ENCODE measurements around the gene ABLIM3. TPM values are rescaled to one million over a fixed set of nuclear protein-coding genes. Genes with fewer than 3 reads are reported as not detected.

ABLIM3 gene
- total RNA-seq, 1 donor from 2014 or later, result 3.9 TPM

- Mint-ChIP-seq H3K9me3 (ENCODE audit: unreplicated experiment) (peaks cover 6% of the 10 kb centered on the region), H3K27me3 (ENCODE audit: low read depth, unreplicated experiment) (peaks cover 72% of the 10 kb centered on the region), H3K4me3 (ENCODE audit: unreplicated experiment) (no peak overlapping the region), H3K36me3 (ENCODE audit: low read depth, unreplicated experiment) (peaks cover 14% of the 10 kb centered on the region), H3K27ac (ENCODE audit: unreplicated experiment) (no peak overlapping the region), H3K4me1 (ENCODE audit: low read depth, unreplicated experiment) (no peaks in the 10 kb centered on the region)
- Histone ChIP-seq H3K4me3 (ENCODE audit: insufficient read depth, low read depth, low read length) (no peak overlapping the region), H3K36me3 (ENCODE audit: insufficient read depth, low read length) (peaks cover 11% of the 10 kb centered on the region), H3K9me3 (ENCODE audit: insufficient read depth, low read depth, low read length) (no peaks in the 10 kb centered on the region), H3K4me2 (ENCODE audit: low read length) (no peak overlapping the region), H3K27ac (ENCODE audit: low read depth, low read length) (no peak overlapping the region), H3K9ac (ENCODE audit: low read length) (no peak overlapping the region), H2AFZ (ENCODE audit: low read depth, low read length) (no peak overlapping the region), H3K4me1 (ENCODE audit: insufficient read depth, low read length) (no peaks in the 10 kb centered on the region), H3K27me3 (ENCODE audit: insufficient read depth, low read length) (no peaks in the 10 kb centered on the region), H4K20me1 (ENCODE audit: insufficient read depth, low read length) (no peaks in the 10 kb centered on the region), H3K79me2 (ENCODE audit: insufficient read depth, low read length) (no peaks in the 10 kb centered on the region)
- DNase-seq (ENCODE audit: low read depth), result no peak
- no peak for FAIRE-seq
- TF ChIP-seq, protein P1, sequence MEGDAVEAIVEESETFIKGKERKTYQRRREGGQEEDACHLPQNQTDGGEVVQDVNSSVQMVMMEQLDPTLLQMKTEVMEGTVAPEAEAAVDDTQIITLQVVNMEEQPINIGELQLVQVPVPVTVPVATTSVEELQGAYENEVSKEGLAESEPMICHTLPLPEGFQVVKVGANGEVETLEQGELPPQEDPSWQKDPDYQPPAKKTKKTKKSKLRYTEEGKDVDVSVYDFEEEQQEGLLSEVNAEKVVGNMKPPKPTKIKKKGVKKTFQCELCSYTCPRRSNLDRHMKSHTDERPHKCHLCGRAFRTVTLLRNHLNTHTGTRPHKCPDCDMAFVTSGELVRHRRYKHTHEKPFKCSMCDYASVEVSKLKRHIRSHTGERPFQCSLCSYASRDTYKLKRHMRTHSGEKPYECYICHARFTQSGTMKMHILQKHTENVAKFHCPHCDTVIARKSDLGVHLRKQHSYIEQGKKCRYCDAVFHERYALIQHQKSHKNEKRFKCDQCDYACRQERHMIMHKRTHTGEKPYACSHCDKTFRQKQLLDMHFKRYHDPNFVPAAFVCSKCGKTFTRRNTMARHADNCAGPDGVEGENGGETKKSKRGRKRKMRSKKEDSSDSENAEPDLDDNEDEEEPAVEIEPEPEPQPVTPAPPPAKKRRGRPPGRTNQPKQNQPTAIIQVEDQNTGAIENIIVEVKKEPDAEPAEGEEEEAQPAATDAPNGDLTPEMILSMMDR (IDR thresholded peaks at IDR 0.05; ENCODE audit: insufficient read depth, low read depth, low read length), result no peak
- TF ChIP-seq EZH2 (IDR thresholded peaks at IDR 0.05; ENCODE audit: insufficient read depth, low read length), result no peak
These were observed 106.4 kb downstream of the ABLIM3 start for GRCh38 chr5:149247726-149248125.

DNA sequence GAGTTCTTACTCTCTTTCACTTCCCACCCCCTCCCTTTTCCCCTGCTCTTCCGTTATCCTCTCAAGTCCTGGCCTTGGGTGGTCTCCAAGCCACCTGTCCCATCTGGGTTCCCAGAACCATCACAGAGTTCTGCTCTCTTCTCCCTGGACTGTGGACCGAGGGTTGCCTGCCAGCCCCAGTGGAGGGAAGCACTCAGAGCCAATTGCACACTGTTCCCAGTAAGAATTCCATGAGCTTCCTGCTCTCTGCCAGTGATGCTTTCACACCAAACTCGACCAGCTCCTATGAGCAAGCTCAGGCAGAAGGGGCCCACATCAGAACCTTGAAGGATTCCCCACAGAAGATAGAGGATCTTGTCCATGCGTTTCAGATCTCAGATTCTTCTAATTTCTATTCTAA lies 110.3 kb downstream of the ABLIM3 start:
- Mint-ChIP-seq H3K36me3 (ENCODE audit: low read depth, unreplicated experiment) (peaks cover 14% of the 10 kb centered on the region), H3K4me3 (ENCODE audit: unreplicated experiment) (no peak overlapping the region), H3K27ac (ENCODE audit: unreplicated experiment) (no peak overlapping the region), H3K9me3 (ENCODE audit: unreplicated experiment) (peaks cover 9% of the 10 kb centered on the region), H3K4me1 (ENCODE audit: low read depth, unreplicated experiment) (peaks cover 6% of the 10 kb centered on the region), H3K27me3 (ENCODE audit: low read depth, unreplicated experiment) (peaks cover 51% of the 10 kb centered on the region)
- TF ChIP-seq EZH2 (IDR thresholded peaks at IDR 0.05; ENCODE audit: insufficient read depth, low read length), result no peak
- TF ChIP-seq, protein P1 (IDR thresholded peaks at IDR 0.05; ENCODE audit: insufficient read depth, low read depth, low read length), result no peak
- no peak overlapping the region for H3K4me2 ChIP-seq (ENCODE audit: low read length)
- DNase-seq (ENCODE audit: low read depth) (no peak), FAIRE-seq (no peak)
- peaks cover 4% of the 10 kb centered on the region for H3K4me1 ChIP-seq (ENCODE audit: insufficient read depth, low read length)
- H4K20me1 ChIP-seq (ENCODE audit: insufficient read depth, low read length), result peaks cover 3% of the 10 kb centered on the region
- H2AFZ ChIP-seq (ENCODE audit: low read depth, low read length), result no peak overlapping the region
- no peak overlapping the region for H3K9ac ChIP-seq (ENCODE audit: low read length)
- no peak overlapping the region for H3K27ac ChIP-seq (ENCODE audit: low read depth, low read length)
- no peaks in the 10 kb centered on the region for H3K9me3 ChIP-seq (ENCODE audit: insufficient read depth, low read depth, low read length)
- no peak overlapping the region for H3K4me3 ChIP-seq (ENCODE audit: insufficient read depth, low read depth, low read length)
- peaks cover 11% of the 10 kb centered on the region for H3K36me3 ChIP-seq (ENCODE audit: insufficient read depth, low read length)
- H3K79me2 ChIP-seq (ENCODE audit: insufficient read depth, low read length), result no peaks in the 10 kb centered on the region
- no peaks in the 10 kb centered on the region for H3K27me3 ChIP-seq (ENCODE audit: insufficient read depth, low read length)

DNA sequence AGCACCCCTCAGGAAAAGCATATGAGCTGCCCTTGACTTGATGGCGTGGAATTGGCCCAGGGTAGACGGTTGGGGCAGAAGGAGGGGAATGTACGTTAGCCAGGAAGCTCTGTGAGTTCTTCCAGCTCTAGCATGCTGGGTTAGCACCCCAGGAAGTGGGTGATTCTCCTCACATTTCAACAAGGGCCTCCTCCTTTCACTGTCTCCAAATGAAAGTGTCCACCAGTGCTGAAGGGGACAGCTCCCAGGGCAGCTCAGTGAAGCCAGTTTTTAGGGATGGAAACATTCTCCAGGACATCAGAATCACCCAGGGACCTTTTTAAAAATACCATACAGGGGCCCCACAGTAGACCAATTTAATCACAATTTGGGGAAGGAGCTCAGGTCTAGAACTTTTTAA lies 113.2 kb downstream of the ABLIM3 start:
- H3K27ac Mint-ChIP-seq (ENCODE audit: unreplicated experiment), result no peak overlapping the region
- Histone ChIP-seq H3K9me3 (ENCODE audit: insufficient read depth, low read depth, low read length) (no peaks in the 10 kb centered on the region), H3K27ac (ENCODE audit: low read depth, low read length) (no peak overlapping the region), H3K27me3 (ENCODE audit: insufficient read depth, low read length) (no peaks in the 10 kb centered on the region), H3K9ac (ENCODE audit: low read length) (no peak overlapping the region), H4K20me1 (ENCODE audit: insufficient read depth, low read length) (peaks cover 3% of the 10 kb centered on the region), H2AFZ (ENCODE audit: low read depth, low read length) (no peak overlapping the region), H3K4me2 (ENCODE audit: low read length) (no peak overlapping the region), H3K79me2 (ENCODE audit: insufficient read depth, low read length) (no peaks in the 10 kb centered on the region), H3K4me3 (ENCODE audit: insufficient read depth, low read depth, low read length) (no peak overlapping the region), H3K36me3 (ENCODE audit: insufficient read depth, low read length) (peaks cover 11% of the 10 kb centered on the region), H3K4me1 (ENCODE audit: insufficient read depth, low read length) (peaks cover 19% of the 10 kb centered on the region)
- FAIRE-seq (no peak), DNase-seq (ENCODE audit: low read depth) (no peak)
- TF ChIP-seq, protein P1 (IDR thresholded peaks at IDR 0.05; ENCODE audit: insufficient read depth, low read depth, low read length), result no peak
- TF ChIP-seq EZH2 (IDR thresholded peaks at IDR 0.05; ENCODE audit: insufficient read depth, low read length), result no peak
- H3K4me3 Mint-ChIP-seq (ENCODE audit: unreplicated experiment), result no peak overlapping the region
- peaks cover 21% of the 10 kb centered on the region for H3K4me1 Mint-ChIP-seq (ENCODE audit: low read depth, unreplicated experiment)
- peaks cover 46% of the 10 kb centered on the region for H3K27me3 Mint-ChIP-seq (ENCODE audit: low read depth, unreplicated experiment)
- H3K36me3 Mint-ChIP-seq (ENCODE audit: low read depth, unreplicated experiment), result peaks cover 5% of the 10 kb centered on the region
- H3K9me3 Mint-ChIP-seq (ENCODE audit: unreplicated experiment), result peaks cover 3% of the 10 kb centered on the region
